Measurements from ENCODE around the gene MLKL.
A peak's percentile ranks its signal among the peaks of the same experiment; 100 is the strongest.

MLKL gene

DNA sequence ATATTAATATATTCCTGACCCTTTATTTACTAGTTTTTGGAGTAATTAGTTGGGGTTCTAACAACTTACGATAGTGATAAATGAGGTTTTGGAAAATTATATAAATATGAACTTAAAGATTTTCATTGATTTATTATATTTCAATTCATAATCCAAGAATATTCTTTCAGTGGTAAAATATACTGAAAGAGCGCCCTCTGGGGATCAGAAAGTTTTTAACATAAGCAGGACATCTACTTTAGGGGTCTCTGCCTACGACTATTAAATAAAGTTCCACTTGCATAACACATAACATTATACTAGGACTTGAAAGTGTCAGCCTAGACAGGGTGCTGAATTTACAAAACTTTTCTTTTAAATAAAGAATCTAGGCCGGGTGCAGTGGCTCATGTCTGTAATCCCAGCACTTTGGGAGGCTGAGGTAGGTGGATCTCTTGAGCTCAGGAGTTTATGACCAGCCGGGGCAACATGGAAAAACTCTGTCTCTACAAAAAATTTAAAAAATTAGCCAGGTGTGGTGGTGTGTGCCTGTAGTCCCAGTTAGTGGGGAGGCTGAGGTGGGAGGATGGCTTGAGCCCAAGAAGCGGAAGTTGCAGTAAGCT lies 49.6 kb downstream of the MLKL start:
- DNase-seq (ENCODE audit: low spot score), result no peak

DNA sequence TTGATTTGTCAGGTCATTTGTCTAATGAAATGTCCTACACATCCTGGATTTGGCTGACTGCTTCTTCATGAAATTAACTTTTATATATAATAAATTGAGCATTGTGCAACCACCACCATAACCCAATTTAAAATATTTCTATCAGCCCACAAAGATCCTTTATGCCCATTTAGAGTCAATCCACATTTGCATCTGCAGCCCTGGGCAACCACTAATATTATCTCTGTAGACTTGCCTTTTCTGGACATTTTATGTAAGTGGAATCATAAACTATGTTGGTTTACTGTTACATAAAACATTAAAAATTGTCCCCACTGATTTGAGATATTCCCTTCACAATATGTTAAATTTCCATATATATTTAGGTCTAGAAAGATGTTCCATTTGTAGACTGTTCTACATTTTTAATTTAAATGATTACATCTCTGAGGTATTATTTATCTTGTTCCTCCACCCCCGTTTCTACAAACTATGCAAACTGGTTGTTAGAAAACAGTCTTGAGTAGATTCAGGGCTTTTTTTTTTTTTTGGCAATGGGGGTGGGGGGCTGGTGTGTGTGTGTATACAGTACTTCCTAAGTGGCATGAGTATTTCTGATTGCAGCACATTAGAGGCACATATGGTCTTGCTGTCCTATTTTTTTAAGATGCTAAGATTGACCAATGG lies 50.7 kb downstream of the MLKL start:
- no peak for DNase-seq (ENCODE audit: low spot score)

DNA sequence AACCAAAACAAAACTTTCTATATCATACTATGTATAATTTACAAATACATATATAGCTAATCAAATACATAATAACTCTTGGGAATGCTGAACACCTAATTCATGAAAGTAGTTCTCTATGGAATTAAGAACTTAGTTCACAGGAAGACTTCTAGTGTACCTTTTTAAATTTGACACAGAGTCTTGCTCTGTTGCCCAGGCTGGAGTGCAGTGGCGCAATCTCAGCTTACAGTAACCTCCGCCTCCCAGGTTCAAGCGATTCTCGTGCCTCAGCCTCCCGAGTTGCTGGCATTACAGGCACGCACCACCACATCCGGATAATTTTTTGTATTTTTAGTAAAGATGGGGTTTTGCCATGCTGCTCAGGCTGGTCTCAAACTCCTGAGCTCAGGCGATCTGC lies 58.7 kb downstream of the MLKL start:
- no peak for DNase-seq (ENCODE audit: low spot score)

DNA sequence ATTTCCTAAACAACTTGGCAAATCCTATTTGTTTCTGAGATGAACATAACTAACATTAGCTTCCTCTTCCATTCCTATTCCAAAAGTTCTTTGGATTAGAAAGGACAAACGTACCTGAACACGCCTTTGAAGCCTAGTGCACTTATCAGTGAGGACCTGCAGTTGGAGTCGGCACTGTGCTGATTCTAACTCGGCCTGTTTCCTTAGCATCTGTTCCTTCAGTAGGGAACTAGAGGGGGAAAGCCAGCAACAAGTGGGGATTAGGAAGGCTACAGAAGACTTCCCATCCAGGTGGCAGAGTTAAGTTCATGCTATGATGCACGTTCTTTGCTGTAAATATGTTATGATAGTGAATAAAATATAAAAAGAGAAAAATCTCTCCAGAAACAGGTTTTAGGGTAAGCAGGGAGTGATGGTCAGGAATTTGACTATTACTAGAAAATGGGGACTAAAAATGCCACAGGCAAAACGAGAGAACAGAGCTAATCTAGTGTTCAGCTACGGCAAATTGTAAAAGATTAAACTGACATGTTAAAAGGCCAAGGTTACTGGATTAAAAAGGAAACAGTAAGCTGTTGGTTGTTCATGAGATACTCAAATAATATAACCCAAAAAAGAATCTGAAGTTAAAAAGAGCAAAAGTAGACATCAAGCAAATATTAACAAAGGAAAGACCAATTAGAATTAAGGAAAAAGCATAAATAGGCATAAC lies 62.8 kb downstream of the MLKL start:
- no peak for DNase-seq (ENCODE audit: low spot score)

DNA sequence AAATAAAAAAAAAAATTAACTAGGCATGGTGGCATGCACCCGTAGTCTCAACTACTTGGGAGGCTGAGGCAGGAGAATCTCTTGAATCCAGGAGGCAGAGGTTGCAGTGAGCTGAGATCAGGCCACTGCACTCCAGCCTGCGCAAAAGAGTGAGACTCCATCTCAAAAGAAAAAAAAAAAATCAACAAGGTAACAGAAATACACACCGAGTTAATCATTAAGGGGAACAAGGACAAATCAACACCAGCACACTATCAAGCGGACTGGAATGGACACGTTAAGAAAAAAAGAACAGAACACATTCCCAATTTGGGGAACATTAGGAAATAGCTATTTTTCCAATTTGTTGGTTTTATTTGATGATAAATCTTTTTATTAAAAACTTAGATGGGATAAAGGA lies 65.4 kb downstream of the MLKL start:
- no peak for DNase-seq (ENCODE audit: low spot score)

DNA sequence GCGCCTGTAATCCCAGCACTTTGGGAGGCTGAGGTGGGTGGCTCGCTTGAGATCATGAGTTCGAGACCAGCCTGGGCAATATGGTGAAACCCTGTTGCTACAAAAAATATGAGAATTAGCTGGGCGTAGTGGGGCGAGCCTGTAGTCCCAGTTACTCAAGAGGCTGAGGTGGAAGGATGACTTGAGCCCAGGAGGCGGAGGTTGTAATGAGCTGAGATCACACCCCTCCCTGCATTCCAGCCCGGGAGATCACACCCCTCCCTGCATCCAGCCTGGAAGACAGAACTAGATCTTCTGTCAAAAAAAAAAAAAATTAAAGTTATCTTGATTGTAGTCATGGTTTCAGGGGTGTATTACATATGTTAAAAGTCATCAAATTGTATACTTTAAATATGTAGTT lies 67.0 kb downstream of the MLKL start:
- no peak for DNase-seq (ENCODE audit: low spot score)

DNA sequence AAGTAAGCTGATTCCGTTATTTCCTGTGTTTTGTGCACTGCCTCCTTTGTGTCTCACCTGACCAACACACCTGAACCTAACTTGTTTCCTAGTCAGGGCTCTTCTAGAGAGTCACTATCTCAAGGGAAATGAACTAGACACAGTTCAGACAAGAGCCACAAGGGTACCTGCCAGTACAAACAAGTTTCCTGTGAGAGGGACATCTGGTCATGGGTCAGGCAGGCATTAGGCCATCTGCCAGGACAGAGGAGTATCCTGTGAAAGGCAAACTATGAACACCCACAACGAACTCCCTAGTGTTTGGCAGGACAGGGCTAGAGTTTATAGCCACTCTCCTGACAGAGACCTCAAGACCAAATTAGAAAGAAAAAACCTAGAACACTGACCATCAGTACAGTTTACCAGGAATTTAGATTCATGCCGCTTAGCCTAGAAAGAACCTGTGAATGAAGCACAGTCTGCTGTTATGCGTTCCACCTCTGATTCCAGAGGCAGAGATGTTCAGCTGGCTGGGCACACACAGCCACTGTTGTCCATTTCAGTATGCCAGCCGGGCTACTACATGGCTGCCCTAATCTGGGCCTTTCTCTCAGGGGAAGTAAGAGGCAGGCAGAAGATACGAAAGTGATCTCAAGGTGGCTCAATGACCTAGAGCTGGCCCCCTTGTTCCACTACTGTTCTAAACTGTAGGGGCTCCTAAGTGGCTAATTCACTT lies 73.0 kb downstream of the MLKL start:
- DNase-seq (ENCODE audit: low spot score), result no peak

DNA sequence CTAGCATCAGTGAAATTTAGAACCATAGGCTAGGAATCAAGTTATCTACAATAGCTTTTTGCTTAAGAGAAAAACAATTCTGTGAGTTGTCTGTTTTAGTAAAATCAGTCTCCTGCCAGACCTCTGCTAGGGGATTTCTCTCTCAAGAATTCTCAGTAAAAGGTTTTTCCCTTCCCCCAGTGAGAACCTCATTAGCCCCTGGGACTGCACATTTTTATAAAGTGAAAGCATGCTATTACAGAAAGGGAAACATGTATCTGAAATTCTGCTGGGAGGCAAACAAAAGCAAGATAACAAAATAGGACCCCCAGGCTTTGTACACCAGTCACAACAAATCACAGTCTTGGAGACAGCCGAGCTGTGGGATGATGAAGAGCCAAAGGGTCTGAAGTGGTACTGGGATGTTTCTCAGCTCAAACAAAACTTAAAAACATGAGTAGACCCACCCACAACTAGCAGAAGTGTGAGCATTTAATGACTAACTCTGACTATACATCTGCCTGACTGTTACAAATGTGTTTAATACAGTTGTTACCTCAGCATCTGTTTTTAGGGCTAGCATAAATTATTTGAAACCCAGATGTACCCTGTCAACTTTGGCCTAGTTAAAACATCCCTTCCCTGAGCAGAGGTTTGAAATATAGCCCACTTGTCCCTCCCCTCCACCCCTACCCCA lies 73.8 kb downstream of the MLKL start:
- DNase-seq (ENCODE audit: low spot score), result no peak

DNA sequence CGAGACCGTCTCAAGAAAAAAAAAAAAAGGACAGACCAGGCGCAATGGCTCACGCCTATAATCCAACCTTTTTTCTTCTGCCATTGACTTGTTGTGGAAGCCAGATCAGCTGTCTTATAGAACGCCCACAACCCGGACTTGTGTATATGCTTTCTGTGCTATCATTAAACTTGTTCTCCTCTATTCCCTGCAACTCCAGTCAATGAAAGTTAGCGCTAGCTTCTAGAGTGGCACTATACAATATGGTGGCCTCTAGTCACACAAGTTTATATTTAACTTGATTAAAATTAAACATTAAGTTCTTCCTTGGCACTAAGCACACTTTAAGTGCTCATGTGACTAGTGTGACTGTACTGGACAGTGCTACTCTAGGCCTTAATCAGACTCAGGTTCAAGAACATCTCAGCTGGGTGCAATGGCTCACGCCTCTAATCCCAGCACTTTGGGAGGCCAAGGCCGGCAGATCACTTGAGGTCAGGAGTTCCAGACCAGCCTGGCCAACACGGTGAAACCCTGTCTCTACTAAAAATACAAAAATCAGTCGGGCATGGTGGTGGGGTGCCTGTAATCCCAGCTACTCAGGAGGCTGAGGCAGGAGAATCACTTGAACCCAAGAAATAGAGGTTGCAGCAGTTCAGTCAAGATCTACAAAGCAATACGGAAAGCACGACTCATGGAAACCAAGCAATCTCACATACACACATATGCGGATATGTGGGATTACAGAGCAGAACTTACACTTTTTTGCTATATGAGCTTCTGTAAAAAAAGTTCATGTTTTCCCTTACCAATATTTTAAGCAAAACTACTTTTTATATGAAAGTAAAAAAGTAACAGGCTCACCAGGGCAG lies 74.9 kb downstream of the MLKL start:
- DNase-seq (ENCODE audit: low spot score), result no peak

DNA sequence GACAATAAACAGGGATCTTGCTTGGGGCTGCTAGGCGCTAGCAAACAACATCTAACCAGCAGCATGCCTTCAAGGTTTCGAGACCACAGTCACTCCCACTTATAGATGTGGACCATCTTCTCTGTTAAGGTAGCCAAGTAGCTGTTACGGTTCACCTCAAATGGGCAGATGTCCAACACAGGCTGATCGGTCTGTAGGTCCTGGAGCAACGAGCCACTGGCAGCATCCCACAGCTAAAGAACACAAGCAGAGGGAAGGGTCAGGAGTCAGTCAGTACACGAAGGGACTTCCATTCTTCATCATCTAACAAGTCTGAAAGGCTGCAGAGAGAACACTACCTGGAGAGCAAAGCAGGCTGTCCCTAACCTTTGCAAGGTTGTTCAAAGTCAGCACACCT lies 76.8 kb downstream of the MLKL start:
- no peak for DNase-seq (ENCODE audit: low spot score)

DNA sequence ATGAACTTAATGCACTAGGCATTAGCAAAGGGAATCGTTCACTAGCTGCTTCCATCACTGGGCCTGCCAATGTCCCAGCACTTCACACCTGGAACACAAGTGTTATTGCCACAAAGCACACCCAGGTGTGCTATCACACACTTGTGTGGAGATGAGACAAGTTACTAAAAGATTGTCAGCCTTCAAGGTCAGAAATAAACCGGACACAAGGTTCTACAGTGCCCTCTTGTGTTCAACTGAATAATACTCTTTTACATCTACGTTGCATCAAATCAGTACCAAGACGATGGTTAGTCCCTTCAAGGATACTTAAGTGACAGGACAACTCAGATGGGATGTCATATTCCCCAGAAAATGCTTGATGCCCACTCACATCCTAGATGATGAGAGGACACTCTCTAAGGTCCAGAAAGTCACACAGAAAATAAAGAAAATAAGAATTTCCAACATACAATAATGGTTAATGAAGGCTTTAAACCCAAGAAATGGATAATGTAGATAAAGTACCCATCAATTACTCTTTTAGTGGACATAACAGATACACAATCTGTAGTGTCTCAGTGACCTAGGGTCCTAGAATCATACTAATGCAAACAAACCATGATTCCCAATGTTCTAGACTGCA lies 77.3 kb downstream of the MLKL start:
- DNase-seq (ENCODE audit: low spot score), result peak; percentile 59

DNA sequence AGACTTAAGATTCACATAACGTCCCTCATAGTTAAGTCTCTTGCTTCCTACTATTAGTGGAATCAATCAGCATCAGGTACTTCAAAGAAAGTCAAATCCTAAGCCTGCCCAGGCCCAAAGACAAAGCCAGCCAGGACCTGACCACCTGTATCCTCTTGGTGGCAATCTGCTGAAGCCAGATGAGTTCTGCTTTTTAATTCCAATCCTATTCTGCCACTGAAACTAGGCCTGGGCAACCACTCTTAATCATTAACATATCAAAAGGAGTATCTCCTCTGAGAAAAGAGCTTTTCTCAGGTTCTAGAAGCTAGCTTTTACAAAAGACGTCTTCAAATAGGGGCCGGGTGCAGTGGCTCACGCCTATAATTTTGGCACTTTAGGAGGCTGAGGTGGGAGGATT lies 78.7 kb downstream of the MLKL start:
- no peak for DNase-seq (ENCODE audit: low spot score)
